A549 (cell line): ENCODE results near the gene ANXA6. TPM values are rescaled to one million over a fixed set of nuclear protein-coding genes. Genes with fewer than 3 reads are reported as not detected.

Experiments used
- ATAC-seq, 2 experiments: fragments of 200-7000 bp in 1 of 2; fragments of >200 bp in 1 of 2; cut with Nextera tagmentation in 1 of 2; cut with Tn5 transposase in 1 of 2; 3 replicates each; pipeline versions ENCODE4 v1.8.0 to v1.9.1; 2018 to 2020; ENCODE audit warnings: mild to moderate bottlenecking in 1 of 2, moderate library complexity in 1 of 2
- CTCF ChIA-PET: fragments of 300-600 bp; sonication (Branson Sonifier 250); formaldehyde crosslinking; extraction: SDS; loops from one replicate; lab custom pipeline; 2021; ENCODE audit warnings: antibody characterized with exemption, inconsistent platforms; lab: Yijun Ruan, JAX
- POLR2A ChIA-PET: fragments of 350-600 bp; formaldehyde crosslinking; extraction: SDS; loops from one replicate; lab custom pipeline; 2021; ENCODE audit warnings: antibody characterized with exemption, inconsistent platforms; lab: Yijun Ruan, JAX
- DNase-seq, 2 experiments: peaks; one replicate each; pipeline versions ENCODE4 v3.0.0 to v3.0.0-alpha.2; 2011 to 2016; ENCODE audit warnings: low read depth in 1 of 2, low spot score in 1 of 2
- FAIRE-seq: peaks from 2 replicates; lab custom pipeline; 2011; peaks lifted over from hg19 to GRCh38; lab: Jason Lieb, UNC
- H3K27ac ChIP-seq, 2 experiments: fragments of >200 bp; sonication (Bioruptor Twin); formaldehyde crosslinking; 3 replicates each; pipeline ENCODE4 v1.5.1; 2016 to 2017
- H3K4me1 ChIP-seq: fragments of >200 bp; sonication (Bioruptor Twin); formaldehyde crosslinking; 3 replicates; pipeline ENCODE4 v1.6.1; 2016
- H3K4me2 ChIP-seq: fragments of >200 bp; sonication (Bioruptor Twin); formaldehyde crosslinking; 3 replicates; pipeline ENCODE4 v1.6.1; 2016
- H3K4me3 ChIP-seq: fragments of >200 bp; sonication (Bioruptor Twin); formaldehyde crosslinking; 3 replicates; pipeline ENCODE4 v1.5.1; 2016
- H3K9me3 ChIP-seq: fragments of >200 bp; sonication (Bioruptor Twin); formaldehyde crosslinking; 3 replicates; pipeline ENCODE4 v1.6.1; 2016
- BCL3 ChIP-seq: fragments of >200 bp; sonication (Bioruptor Twin); formaldehyde crosslinking; IDR thresholded peaks from 3 replicates; pipeline ENCODE4 v1.6.1; 2016
- BHLHE40 ChIP-seq: IDR thresholded peaks from 2 replicates; pipeline ENCODE4 v1.6.1; 2012; ENCODE audit warnings: low read depth, low read length, inconsistent platforms
- CBX2 ChIP-seq: fragments of 200-600 bp; sonication (generic); IDR thresholded peaks from 2 replicates; pipeline ENCODE4 v1.6.1; 2016; ENCODE audit warnings: low read depth, mild to moderate bottlenecking, borderline replicate concordance
- CBX8 ChIP-seq: fragments of 200-600 bp; sonication (generic); IDR thresholded peaks from 2 replicates; pipeline ENCODE4 v1.6.1; 2016
- CEBPB ChIP-seq, 2 experiments: fragments of >200 bp in 1 of 2; sonication (Bioruptor Twin) in 1 of 2; formaldehyde crosslinking in 1 of 2; IDR thresholded peaks; 2 replicates each; pipeline ENCODE4 v1.6.1; 2012 to 2016
- CHD2 ChIP-seq: fragments of 150-350 bp; IDR thresholded peaks from 2 replicates; pipeline ENCODE4 v1.6.1; 2014; ENCODE audit warnings: low read length; ENCODE audit not compliant: partially characterized antibody
- EHF ChIP-seq: fragments of 250-450 bp; sonication (Bioruptor Pico); IDR thresholded peaks from 2 replicates; pipeline ENCODE4 v1.5.0; 2020; ENCODE audit warnings: mild to moderate bottlenecking
- EHMT2 ChIP-seq: fragments of 200-600 bp; sonication (generic); IDR thresholded peaks from 2 replicates; pipeline ENCODE4 v1.6.1; 2016; ENCODE audit warnings: antibody characterized with exemption, low read depth, mild to moderate bottlenecking, moderate library complexity
- EP300 ChIP-seq, 2 experiments: fragments of >200 bp; sonication (Bioruptor Twin); formaldehyde crosslinking; IDR thresholded peaks; 2 replicates in 1 of 2; 3 replicates in 1 of 2; pipeline ENCODE4 v1.6.1; 2016 to 2017
- ESRRA ChIP-seq: fragments of 150-350 bp; IDR thresholded peaks from 2 replicates; pipeline ENCODE4 v1.6.1; 2014; ENCODE audit warnings: mild to moderate bottlenecking, low read length, borderline replicate concordance
- HMGXB4 ChIP-seq: fragments of 250-450 bp; sonication (Bioruptor Pico); IDR thresholded peaks from 2 replicates; pipeline ENCODE4 v1.5.0; 2021; ENCODE audit warnings: mild to moderate bottlenecking, moderate library complexity, borderline replicate concordance
- HOXA7 ChIP-seq: fragments of 250-450 bp; sonication (Bioruptor Pico); IDR thresholded peaks from 2 replicates; pipeline ENCODE4 v1.5.0; 2020; ENCODE audit warnings: mild to moderate bottlenecking, moderate library complexity
- HOXB5 ChIP-seq: fragments of 250-450 bp; sonication (Bioruptor Pico); IDR thresholded peaks from 2 replicates; pipeline ENCODE4 v1.5.0; 2020; ENCODE audit warnings: mild to moderate bottlenecking, moderate library complexity
- JUNB ChIP-seq: fragments of >200 bp; sonication (Bioruptor Twin); formaldehyde crosslinking; IDR thresholded peaks from 2 replicates; pipeline ENCODE4 v1.6.1; 2016
- KDM1A ChIP-seq: fragments of 200-600 bp; sonication (generic); IDR thresholded peaks from 2 replicates; pipeline ENCODE4 v1.6.1; 2016; ENCODE audit warnings: low read depth, mild to moderate bottlenecking
- MYC ChIP-seq: IDR thresholded peaks from 2 replicates; pipeline ENCODE4 v1.6.1; 2012; ENCODE audit warnings: mild to moderate bottlenecking, inconsistent platforms, low read length, improper control_type of control experiment, borderline replicate concordance
- NR3C1 ChIP-seq: fragments of >200 bp; sonication (Bioruptor Twin); formaldehyde crosslinking; IDR thresholded peaks from 3 replicates; pipeline ENCODE4 v1.6.1; 2017
- POLR2A ChIP-seq: IDR thresholded peaks from 2 replicates; pipeline ENCODE4 v1.6.1; 2012; ENCODE audit warnings: mild to moderate bottlenecking, low read length
- POLR2AphosphoS2 ChIP-seq: conservative IDR thresholded peaks from 2 replicates; pipeline ENCODE4 v1.6.1; 2012; ENCODE audit warnings: low read length, improper control_type of control experiment, inconsistent platforms
- RAD21 ChIP-seq, 2 experiments: fragments of >200 bp in 1 of 2; sonication (Bioruptor Twin) in 1 of 2; formaldehyde crosslinking in 1 of 2; IDR thresholded peaks in 1 of 2; conservative IDR thresholded peaks in 1 of 2; 2 replicates in 1 of 2; 3 replicates in 1 of 2; pipeline ENCODE4 v1.6.1; 2012 to 2018; ENCODE audit warnings: inconsistent platforms in 1 of 2
- RNF2 ChIP-seq: fragments of 200-600 bp; sonication (generic); IDR thresholded peaks from 2 replicates; pipeline ENCODE4 v1.6.1; 2016; ENCODE audit warnings: low read depth, mild to moderate bottlenecking, antibody characterized with exemption, moderate library complexity, borderline replicate concordance
- SMC3 ChIP-seq: fragments of >200 bp; sonication (Bioruptor Twin); formaldehyde crosslinking; IDR thresholded peaks from 3 replicates; pipeline ENCODE4 v1.6.1; 2018; ENCODE audit warnings: inconsistent platforms
- TP53 ChIP-seq: fragments of 250-450 bp; sonication (Bioruptor Pico); IDR thresholded peaks from 2 replicates; pipeline ENCODE4 v1.5.0; 2021; ENCODE audit warnings: mild to moderate bottlenecking, moderate library complexity
- ZFP36 ChIP-seq: fragments of 450-650 bp; IDR thresholded peaks from 2 replicates; pipeline ENCODE4 v1.6.1; 2014; ENCODE audit warnings: borderline replicate concordance; ENCODE audit not compliant: partially characterized antibody
- ZSCAN20 ChIP-seq: fragments of 250-450 bp; sonication (Bioruptor Pico); IDR thresholded peaks from 2 replicates; pipeline ENCODE4 v1.8.0; 2022; ENCODE audit warnings: mild to moderate bottlenecking, moderate library complexity
- WGBS: methylation state at CpG from one replicate; pipeline ENCODE4 v1.1.6; 2017; ENCODE audit errors: missing lambda C conversion rate; 5-methylcytosine and 5-hydroxymethylcytosine counted together
- polyA plus RNA-seq, 4 experiments: library from polyadenylated mRNA; depleted of rRNA in 3 of 4; stranded (reverse); fragments of >200 nt; fragmentation: RNase III in 1 of 4; extraction: RNeasy Plus Mini Kit Qiagen cat#74134 plus additional on column Dnase treatment in 1 of 4; gene quantifications; 2 replicates in 3 of 4; 3 replicates in 1 of 4; pipeline ENCODE4 v1.2.3, GENCODE V29; 2011 to 2017
- TF ChIP-seq, protein P1 (sequence below): IDR thresholded peaks from 2 replicates; pipeline ENCODE4 v1.6.1; 2012
- TF ChIP-seq, protein P2 (sequence below): fragments of 450-650 bp; IDR thresholded peaks from 2 replicates; pipeline ENCODE4 v1.6.1; 2014; ENCODE audit warnings: antibody characterized with exemption

The ANXA6 gene
- polyA plus RNA-seq, 2 of the 4 experiments (the other 2 are of a cell fraction), result 32.4 to 53.0 TPM

GRCh38 chr5:151205411-151205810 lies 47.8 kb upstream of the ANXA6 start:
- FAIRE-seq (no peak), DNase-seq (no peak), ATAC-seq (no peak)
- POLR2A ChIA-PET, result no interaction called here
- peaks cover 4% of the 10 kb centered on the region; the same call in 1 of the 3 replicates for H3K4me1 ChIP-seq
- 38% methylated on average over 10 of the region's 10 CpGs for WGBS
- no peaks in the 10 kb centered on the region for H3K9me3 ChIP-seq
- TF ChIP-seq CBX8 (no peak), HMGXB4 (no peak), CBX2 (no peak), EP300 (IDR thresholded peaks at IDR 0.05) (no peak), POLR2A (no peak), JUNB (no peak), EHMT2 (no peak), CEBPB (IDR thresholded peaks at IDR 0.05) (no peak), HOXB5 (CRISPR knock-in tag) (no peak), HOXA7 (CRISPR knock-in tag) (no peak), EHF (CRISPR knock-in tag) (no peak), BHLHE40 (no peak), BCL3 (no peak), RAD21 (conservative IDR thresholded peaks at IDR 0.05 in 1 of 2, IDR thresholded peaks at IDR 0.05 in 1 of 2) (no peak), RNF2 (no peak), ZFP36 (no peak)
- TF ChIP-seq, protein P1, sequence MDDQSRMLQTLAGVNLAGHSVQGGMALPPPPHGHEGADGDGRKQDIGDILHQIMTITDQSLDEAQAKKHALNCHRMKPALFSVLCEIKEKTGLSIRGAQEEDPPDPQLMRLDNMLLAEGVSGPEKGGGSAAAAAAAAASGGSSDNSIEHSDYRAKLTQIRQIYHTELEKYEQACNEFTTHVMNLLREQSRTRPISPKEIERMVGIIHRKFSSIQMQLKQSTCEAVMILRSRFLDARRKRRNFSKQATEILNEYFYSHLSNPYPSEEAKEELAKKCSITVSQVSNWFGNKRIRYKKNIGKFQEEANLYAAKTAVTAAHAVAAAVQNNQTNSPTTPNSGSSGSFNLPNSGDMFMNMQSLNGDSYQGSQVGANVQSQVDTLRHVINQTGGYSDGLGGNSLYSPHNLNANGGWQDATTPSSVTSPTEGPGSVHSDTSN, result no peak
- TF ChIP-seq, protein P2, sequence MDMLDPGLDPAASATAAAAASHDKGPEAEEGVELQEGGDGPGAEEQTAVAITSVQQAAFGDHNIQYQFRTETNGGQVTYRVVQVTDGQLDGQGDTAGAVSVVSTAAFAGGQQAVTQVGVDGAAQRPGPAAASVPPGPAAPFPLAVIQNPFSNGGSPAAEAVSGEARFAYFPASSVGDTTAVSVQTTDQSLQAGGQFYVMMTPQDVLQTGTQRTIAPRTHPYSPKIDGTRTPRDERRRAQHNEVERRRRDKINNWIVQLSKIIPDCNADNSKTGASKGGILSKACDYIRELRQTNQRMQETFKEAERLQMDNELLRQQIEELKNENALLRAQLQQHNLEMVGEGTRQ, result no peak
- CTCF ChIA-PET, result no interaction called here
- no peak overlapping the region for H3K4me2 ChIP-seq
- H3K27ac ChIP-seq, result no peak overlapping the region
- no peak overlapping the region for H3K4me3 ChIP-seq

DNA sequence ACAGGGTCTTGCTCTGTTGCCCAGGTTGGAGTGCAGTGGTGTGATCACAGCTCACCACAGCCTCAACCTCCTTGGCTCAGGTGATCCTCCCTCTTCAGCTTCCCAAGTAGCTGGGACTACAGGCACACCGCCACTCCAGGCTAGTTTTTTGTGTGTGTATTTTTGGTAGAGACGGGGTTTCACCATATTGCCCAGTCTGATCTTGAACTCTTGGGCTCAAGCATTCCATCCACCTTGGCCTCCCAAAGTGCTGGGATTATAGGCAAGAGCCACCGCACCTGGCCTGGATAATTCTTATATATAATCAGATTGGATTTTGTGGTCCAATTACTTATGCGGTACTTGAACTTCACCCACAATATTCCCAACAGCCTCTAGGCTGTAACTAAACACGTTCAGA lies 46.5 kb upstream of the ANXA6 start:
- Histone ChIP-seq H3K4me2 (no peak overlapping the region), H3K4me3 (no peak overlapping the region), H3K27ac (no peak overlapping the region), H3K4me1 (peaks cover 4% of the 10 kb centered on the region; the same call in 1 of the 3 replicates), H3K9me3 (no peaks in the 10 kb centered on the region)
- POLR2A ChIA-PET, result no interaction called here
- ATAC-seq (no peak), FAIRE-seq (no peak), DNase-seq (no peak)
- 63% methylated on average over 5 of the region's 5 CpGs for WGBS
- TF ChIP-seq ESRRA (no peak), MYC (no peak), KDM1A (no peak), TP53 (CRISPR knock-in tag) (no peak), SMC3 (no peak), CHD2 (no peak), ZSCAN20 (no peak), POLR2AphosphoS2 (no peak), NR3C1 (no peak)
- TF ChIP-seq, protein P2, result no peak
- TF ChIP-seq, protein P1, result no peak
- CTCF ChIA-PET, result no interaction called here
